Stomach (tissue), 9 donors: Measurements from ENCODE around the gene MCM5. TPM values are rescaled to one million over a fixed set of nuclear protein-coding genes. Genes with fewer than 3 reads are reported as not detected.

Experiments
- DNase-seq, 2 donors: peaks; one replicate each; pipeline versions ENCODE4 v3.0.0 to v3.0.0-alpha.2; 2013 to 2019
- H3K27ac ChIP-seq, 5 donors: fragments of 200-600 bp in 4 of 5; sonication (generic) in 4 of 5; one replicate each; pipeline ENCODE4 v1.5.1; 2013 to 2019; ENCODE audit warnings: mild to moderate bottlenecking in 1 of 5, moderate library complexity in 1 of 5
- H3K27me3 ChIP-seq, 3 donors: fragments of 200-600 bp; sonication (generic); one replicate each; pipeline ENCODE4 v1.5.1; 2017 to 2019; ENCODE audit warnings: mixed run types in 1 of 3
- H3K36me3 ChIP-seq, 4 donors: fragments of 200-600 bp; sonication (generic); 1 replicate in 3 of 4; 2 replicates in 1 of 4; pipeline ENCODE4 v1.5.1; 2016 to 2019
- H3K4me1 ChIP-seq, 4 donors: fragments of 200-600 bp; sonication (generic); one replicate each; pipeline ENCODE4 v1.5.1; 2016 to 2019
- H3K4me3 ChIP-seq, 4 donors: fragments of 200-600 bp; sonication (generic) in 3 of 4; one replicate each; pipeline ENCODE4 v1.5.1; 2016 to 2019; ENCODE audit warnings: mild to moderate bottlenecking in 1 of 4
- H3K9me3 ChIP-seq, 4 donors: fragments of 200-600 bp; sonication (generic); one replicate each; pipeline ENCODE4 v1.5.1; 2016 to 2019
- CTCF ChIP-seq, 7 experiments: fragments of 450-650 bp in 4 of 7; fragments of 200-600 bp in 3 of 7; sonication (generic) in 3 of 7; IDR thresholded peaks; one replicate each; pipeline ENCODE4 v1.5.1; 2016 to 2019; ENCODE audit warnings: antibody characterized with exemption in 7 of 7, control low read depth in 2 of 7, mild to moderate bottlenecking in 1 of 7
- EP300 ChIP-seq: sonication (generic); formaldehyde crosslinking; IDR thresholded peaks from one replicate; pipeline ENCODE4 v1.6.1; 2017; ENCODE audit warnings: antibody characterized with exemption
- POLR2A ChIP-seq, 4 donors: fragments of 450-650 bp; IDR thresholded peaks; one replicate each; pipeline ENCODE4 v1.6.1; 2016; ENCODE audit warnings: antibody characterized with exemption in 4 of 4, control low read depth in 2 of 4, mild to moderate bottlenecking in 1 of 4, moderate library complexity in 1 of 4
- POLR2AphosphoS5 ChIP-seq, 3 donors: sonication (generic); formaldehyde crosslinking; IDR thresholded peaks; one replicate each; pipeline ENCODE4 v1.6.1; 2016; ENCODE audit warnings: antibody characterized with exemption in 3 of 3
- WGBS, 5 donors: extraction: QIAGEN DNeasy Blood & Tissue Kit in 3 of 5; methylation state at CpG; one replicate each; pipeline versions ENCODE4 v1.1.5 to v1.1.7; 2013 to 2018; 5-methylcytosine and 5-hydroxymethylcytosine counted together
- intact Hi-C: fragments of 100-400 bp; cut with DNase I; formaldehyde crosslinking; loops from one replicate; pipeline ENCODE4 v1.15.1; 2023; ENCODE audit warnings: low total_unique reads
- polyA plus RNA-seq, 3 donors: library from polyadenylated mRNA; stranded (reverse); fragments of 200-250 nt; gene quantifications; one replicate each; pipeline ENCODE4 v1.2.3, GENCODE V29; 2013
- total RNA-seq, 5 donors: library from RNA; depleted of rRNA; stranded (reverse); fragments of >200 nt; gene quantifications; one replicate each; pipeline versions ENCODE4 v1.1.0 to v1.2.3, GENCODE V29; 2014 to 2016
- donor health status: healthy with polysubstance abuse.
- donor health status: Bipolar disorder and iron deficiency.
- donor health status: healthy.

The MCM5 gene
- total and polyA plus RNA-seq, 8 donors = 13.0 to 74.5 (median 19.1) TPM

- DNase-seq = no peak
- Histone ChIP-seq H3K27me3 (no peaks in the 10 kb centered on the region), H3K4me1 (peaks cover 0 to 10% (median 0%) of the 10 kb centered on the region in 4 donors), H3K9me3 (no peaks in the 10 kb centered on the region), H3K36me3 (peaks cover 54 to 96% (median 94%) of the 10 kb centered on the region in 4 donors), H3K4me3 (no peak overlapping the region), H3K27ac (no peak overlapping the region)
- WGBS, 5 donors = 71 to 96% (median 87%) methylated on average over 7 of the region's 7 CpGs
- TF ChIP-seq POLR2A (IDR thresholded peaks at IDR 0.05) = no peak
- TF ChIP-seq POLR2AphosphoS5 (IDR thresholded peaks at IDR 0.05) = no peak
- intact Hi-C loops = no loop called here
These were observed 7.4 kb downstream of the MCM5 start for GRCh38 chr22:35407362-35407761.

- Histone ChIP-seq H3K9me3 (no peaks in the 10 kb centered on the region), H3K27me3 (no peaks in the 10 kb centered on the region), H3K27ac (peak overlapping the region in 2 of 5 donors; percentile 64 to 65), H3K4me3 (no peak overlapping the region), H3K36me3 (peaks cover 65 to 100% (median 99%) of the 10 kb centered on the region in 4 donors), H3K4me1 (no peaks in the 10 kb centered on the region)
- 81 to 88% (median 85%) methylated on average over 16 of the region's 16 CpGs for WGBS, 5 donors
- intact Hi-C loops = no loop called here
- peak in 1 of 2 donors; percentile 51 for DNase-seq
- TF ChIP-seq CTCF (IDR thresholded peaks at IDR 0.05) (no peak), POLR2A (IDR thresholded peaks at IDR 0.05) (no peak), EP300 (no peak), POLR2AphosphoS5 (IDR thresholded peaks at IDR 0.05) (no peak)
These were observed 10.1 kb downstream of the MCM5 start for GRCh38 chr22:35409783-35410662.

- 87 to 95% (median 88%) methylated on average over 2 to 6 of the region's 6 CpGs for WGBS, 5 donors
- Histone ChIP-seq H3K27ac (peak overlapping the region in 2 of 5 donors; percentile 64 to 65), H3K27me3 (no peaks in the 10 kb centered on the region), H3K9me3 (no peaks in the 10 kb centered on the region), H3K4me3 (no peak overlapping the region), H3K36me3 (peaks cover 71 to 100% (median 99%) of the 10 kb centered on the region in 4 donors), H3K4me1 (no peaks in the 10 kb centered on the region)
- intact Hi-C loops = no loop called here
- TF ChIP-seq CTCF (IDR thresholded peaks at IDR 0.05) (no peak), POLR2AphosphoS5 (IDR thresholded peaks at IDR 0.05) (no peak), EP300 (no peak), POLR2A (IDR thresholded peaks at IDR 0.05) (no peak)
- no peak for DNase-seq
These were observed 10.7 kb downstream of the MCM5 start for GRCh38 chr22:35410663-35411034.

GRCh38 chr22:35411102-35411501, 11.2 kb downstream of the MCM5 start:
- no peaks in the 10 kb centered on the region for H3K27me3 ChIP-seq
- no peak overlapping the region for H3K4me3 ChIP-seq
- WGBS, 5 donors = 80 to 87% (median 83%) methylated on average over 7 of the region's 7 CpGs
- TF ChIP-seq EP300 (no peak), POLR2A (IDR thresholded peaks at IDR 0.05) (no peak), POLR2AphosphoS5 (IDR thresholded peaks at IDR 0.05) (no peak), CTCF (IDR thresholded peaks at IDR 0.05) (no peak)
- no peaks in the 10 kb centered on the region for H3K9me3 ChIP-seq
- H3K36me3 ChIP-seq = peaks cover 75 to 100% (median 100%) of the 10 kb centered on the region in 4 donors
- H3K4me1 ChIP-seq = no peaks in the 10 kb centered on the region
- intact Hi-C loops = no loop called here
- no peak for DNase-seq
- H3K27ac ChIP-seq = peak overlapping the region in 2 of 5 donors; percentile 64 to 65

GRCh38 chr22:35413624-35414023, 13.7 kb downstream of the MCM5 start:
- Histone ChIP-seq H3K9me3 (no peaks in the 10 kb centered on the region), H3K4me3 (no peak overlapping the region), H3K27ac (no peak overlapping the region), H3K36me3 (peaks cover 77 to 100% (median 100%) of the 10 kb centered on the region in 4 donors), H3K4me1 (no peaks in the 10 kb centered on the region), H3K27me3 (no peaks in the 10 kb centered on the region)
- no peak for TF ChIP-seq CTCF (IDR thresholded peaks at IDR 0.05)
- TF ChIP-seq EP300 = no peak
- intact Hi-C loops = no loop called here
- no peak for DNase-seq
- 94 to 100% (median 97%) methylated on average over 4 of the region's 4 CpGs for WGBS, 5 donors
